AG04449 (cell line): ENCODE measurements around the gene PDE3A.

ENCODE experiments used
- CTCF ChIA-PET: fragments of 350-600 bp; formaldehyde crosslinking; extraction: SDS; loops from one replicate; lab custom pipeline; 2021; ENCODE audit warnings: antibody characterized with exemption; lab: Yijun Ruan, JAX
- POLR2A ChIA-PET: fragments of 400-600, 350-600 bp; formaldehyde crosslinking; extraction: SDS; loops from one replicate; lab custom pipeline; 2020; ENCODE audit warnings: antibody characterized with exemption, inconsistent platforms; lab: Yijun Ruan, JAX
- DNase-seq: peaks from one replicate; pipeline ENCODE4 v3.0.0-alpha.2; 2010; ENCODE audit warnings: low read depth, low spot score
- H3K4me3 ChIP-seq: 2 replicates; pipeline ENCODE4 v1.5.1; 2011; ENCODE audit warnings: low read depth, mild to moderate bottlenecking, control low read depth, low read length
- CTCF ChIP-seq: IDR thresholded peaks from one replicate; pipeline ENCODE4 v1.5.1; 2011; ENCODE audit warnings: mild to moderate bottlenecking, moderate library complexity, low read length, control low read depth, inconsistent platforms; ENCODE audit not compliant: insufficient read depth; ENCODE audit errors: missing control alignments

The PDE3A gene

GRCh38 chr12:20588042-20588441 is 219.7 kb downstream of the PDE3A start:
- no peak for DNase-seq
- H3K4me3 ChIP-seq: no peak overlapping the region
- no peak for TF ChIP-seq CTCF
- CTCF ChIA-PET: interaction anchor here (1.1 to 2.3 kb wide), 3 partner anchors 13 to 125 kb away, joined by 3 to 11 read pairs (median 10); no protein-coding TSS in a partner anchor
- POLR2A ChIA-PET: no interaction called here

DNA sequence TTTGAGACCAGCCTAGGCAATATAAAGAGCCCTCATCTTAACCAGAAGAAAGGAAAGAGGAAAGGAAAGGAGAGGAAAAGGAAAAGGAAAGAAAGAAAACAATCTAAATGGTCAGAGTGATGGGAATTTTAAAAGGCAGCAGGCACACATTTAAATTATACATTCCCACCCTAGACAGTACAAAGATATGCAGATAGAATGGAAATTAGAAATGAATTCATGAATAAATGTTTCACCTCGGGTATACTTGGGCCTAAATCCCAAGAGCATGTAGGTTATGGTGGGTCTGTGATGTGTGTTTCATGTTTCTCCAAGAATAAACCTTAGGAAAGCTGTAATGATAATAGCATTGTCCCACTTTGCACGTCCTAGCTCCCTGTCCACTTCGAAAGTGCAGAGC is 222.2 kb downstream of the PDE3A start:
- no peak overlapping the region for H3K4me3 ChIP-seq
- ChIA-PET CTCF (interaction anchor here (0.6 kb wide), 1 partner anchor 10 kb away, joined by 3 read pairs; no protein-coding TSS in a partner anchor), POLR2A (interaction anchor here (0.6 kb wide), 1 partner anchor 20 kb away, joined by 3 read pairs; no protein-coding TSS in a partner anchor)
- no peak for TF ChIP-seq CTCF
- DNase-seq: no peak

- ChIA-PET CTCF (interaction anchor here (1.1 to 3.0 kb wide), 2 partner anchors 10 kb away, joined by 3 to 17 read pairs; no protein-coding TSS in a partner anchor), POLR2A (no interaction called here)
- TF ChIP-seq CTCF: no peak
- H3K4me3 ChIP-seq: no peak overlapping the region
- DNase-seq: no peak
These were observed 224.2 kb downstream of the PDE3A start for GRCh38 chr12:20592556-20592955.

DNA sequence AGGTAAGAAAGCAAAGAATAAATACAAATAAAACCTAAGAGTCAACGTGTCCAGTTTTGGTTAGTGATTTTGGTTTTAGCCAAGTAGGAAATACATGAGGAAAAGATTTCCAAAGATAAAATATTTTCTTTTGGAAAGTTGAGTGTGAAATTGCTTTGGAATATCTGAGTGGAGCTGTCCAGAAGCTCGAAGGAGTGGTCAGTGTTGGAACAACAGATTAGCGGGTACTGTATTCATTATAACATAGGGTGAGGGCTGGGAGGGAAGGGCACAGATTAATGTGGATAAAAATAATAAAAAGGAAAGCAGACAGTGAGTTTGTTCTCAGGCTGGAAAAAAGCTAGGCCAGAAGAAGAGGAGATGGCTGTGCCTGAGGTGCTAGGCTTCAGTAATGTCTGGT is 225.3 kb downstream of the PDE3A start:
- CTCF ChIA-PET: interaction anchor here (1.0 to 3.0 kb wide), 2 partner anchors 8 to 129 kb away, joined by 6 to 17 read pairs; no protein-coding TSS in a partner anchor

GRCh38 chr12:20596061-20596460 is 227.7 kb downstream of the PDE3A start:
- ChIA-PET CTCF (interaction anchor here (1.3 kb wide), 1 partner anchor 133 kb away, joined by 3 read pairs; no protein-coding TSS in a partner anchor), POLR2A (no interaction called here)
- no peak overlapping the region for H3K4me3 ChIP-seq
- no peak for DNase-seq
- no peak for TF ChIP-seq CTCF

More for the DNA sequence above, 225.3 kb downstream of the PDE3A start:
- POLR2A ChIA-PET: interaction anchor here (0.7 kb wide), 1 partner anchor 149 kb away, joined by 3 read pairs; no protein-coding TSS in a partner anchor
- no peak for DNase-seq
- H3K4me3 ChIP-seq: no peak overlapping the region
- TF ChIP-seq CTCF: no peak

DNA sequence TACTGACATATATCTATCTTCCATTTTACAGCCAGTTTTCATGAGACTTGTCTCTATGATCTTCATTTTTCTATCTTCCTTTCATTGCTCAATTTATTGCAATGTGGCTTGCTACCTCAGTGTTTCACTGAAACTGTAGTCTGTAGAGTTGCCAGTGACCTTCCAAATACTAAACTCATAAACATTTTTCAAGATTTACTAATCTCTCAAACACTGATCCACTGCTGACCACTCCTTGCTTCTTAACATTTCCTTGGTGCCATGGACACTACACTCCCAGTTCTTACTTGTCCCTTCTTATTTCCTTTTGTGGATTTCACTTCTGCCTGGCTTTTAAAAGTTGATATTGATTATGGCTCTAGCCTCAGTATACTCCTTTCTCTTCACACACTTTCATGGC is 231.4 kb downstream of the PDE3A start:
- no peak overlapping the region for H3K4me3 ChIP-seq
- no peak for TF ChIP-seq CTCF
- POLR2A ChIA-PET: no interaction called here
- DNase-seq: no peak
- CTCF ChIA-PET: interaction anchor here (0.9 to 1.2 kb wide), 2 partner anchors 223 to 861 kb away, joined by 3 to 4 read pairs; no protein-coding TSS in a partner anchor
